ENCODE results near the gene XPC.

The XPC gene

GRCh38 chr3:14157951-14158350 lies 20.4 kb downstream of the XPC start:
- no peak overlapping the region for H3K4me3 ChIP-seq (ENCODE audit: low read length)
- no peak for DNase-seq (ENCODE audit: low read depth)
- no peak for TF ChIP-seq CTCF (conservative IDR thresholded peaks at IDR 0.05; ENCODE audit: low read length)

- no peak for DNase-seq (ENCODE audit: low read depth)
- TF ChIP-seq CTCF (conservative IDR thresholded peaks at IDR 0.05; ENCODE audit: low read length), result no peak
- no peak overlapping the region for H3K4me3 ChIP-seq (ENCODE audit: low read length)
These were observed 21.4 kb downstream of the XPC start for GRCh38 chr3:14156843-14157561.

GRCh38 chr3:14156201-14156600 lies 22.2 kb downstream of the XPC start:
- no peak overlapping the region for H3K4me3 ChIP-seq (ENCODE audit: low read length)
- no peak for TF ChIP-seq CTCF (conservative IDR thresholded peaks at IDR 0.05; ENCODE audit: low read length)
- DNase-seq (ENCODE audit: low read depth), result no peak

GRCh38 chr3:14154895-14155440 lies 23.4 kb downstream of the XPC start:
- no peak for TF ChIP-seq CTCF (conservative IDR thresholded peaks at IDR 0.05; ENCODE audit: low read length)
- no peak for DNase-seq (ENCODE audit: low read depth)
- no peak overlapping the region for H3K4me3 ChIP-seq (ENCODE audit: low read length)

GRCh38 chr3:14154276-14154675 lies 24.1 kb downstream of the XPC start:
- DNase-seq (ENCODE audit: low read depth), result no peak
- TF ChIP-seq CTCF (conservative IDR thresholded peaks at IDR 0.05; ENCODE audit: low read length), result no peak
- no peak overlapping the region for H3K4me3 ChIP-seq (ENCODE audit: low read length)

GRCh38 chr3:14153663-14154062 lies 24.7 kb downstream of the XPC start:
- DNase-seq (ENCODE audit: low read depth), result no peak
- H3K4me3 ChIP-seq (ENCODE audit: low read length), result no peak overlapping the region
- TF ChIP-seq CTCF (conservative IDR thresholded peaks at IDR 0.05; ENCODE audit: low read length), result no peak

GRCh38 chr3:14152963-14153355 lies 25.4 kb downstream of the XPC start:
- no peak for DNase-seq (ENCODE audit: low read depth)
- no peak for TF ChIP-seq CTCF (conservative IDR thresholded peaks at IDR 0.05; ENCODE audit: low read length)
- no peak overlapping the region for H3K4me3 ChIP-seq (ENCODE audit: low read length)
